K562 (cell line): ENCODE results near the gene OR4N5. TPM values are rescaled to one million over a fixed set of nuclear protein-coding genes. Genes with fewer than 3 reads are reported as not detected.

Source experiments
- BACH1 ChIP-seq: fragments of 200-800 bp; sonication (Bioruptor generic); IDR thresholded peaks from 2 replicates; pipeline ENCODE4 v1.6.1; 2016; ENCODE audit warnings: missing genetic modification characterization, missing compliant biosample characterization
- BDP1 ChIP-seq: IDR thresholded peaks from 3 replicates; pipeline ENCODE4 v1.6.1; 2011; ENCODE audit not compliant: insufficient read length, insufficient read depth
- BRCA1 ChIP-seq, 2 experiments: fragments of 450-650 bp in 1 of 2; sonication (generic) in 1 of 2; formaldehyde crosslinking in 1 of 2; IDR thresholded peaks; 2 replicates each; pipeline versions ENCODE4 v1.5.0 to v1.6.1; 2017 to 2020; ENCODE audit warnings: mild to moderate bottlenecking in 1 of 2, missing genetic modification reagents in 1 of 2
- CBFA2T3 ChIP-seq: fragments of 450-650 bp; IDR thresholded peaks from 2 replicates; pipeline ENCODE4 v1.6.1; 2017
- CBX3 ChIP-seq, 2 experiments: IDR thresholded peaks; 1 replicate in 1 of 2; 2 replicates in 1 of 2; pipeline ENCODE4 v1.6.1; 2012; ENCODE audit warnings: inconsistent platforms in 2 of 2, low read length in 2 of 2, borderline replicate concordance in 1 of 2, control low read depth in 1 of 2
- CREB3L1 ChIP-seq: fragments of 450-650 bp; IDR thresholded peaks from 2 replicates; pipeline ENCODE4 v1.6.1; 2014; ENCODE audit warnings: low read depth, mild to moderate bottlenecking, moderate library complexity, borderline replicate concordance
- ELF1 ChIP-seq: fragments of 200-800 bp; sonication (Bioruptor generic); IDR thresholded peaks from 2 replicates; pipeline ENCODE4 v1.6.1; 2016; ENCODE audit warnings: missing genetic modification characterization, missing compliant biosample characterization
- FIP1L1 ChIP-seq: fragments of 200-400 bp; formaldehyde crosslinking; IDR thresholded peaks from 2 replicates; pipeline ENCODE4 v1.6.1; 2018; ENCODE audit warnings: mild to moderate bottlenecking, low read depth, low read length; ENCODE audit not compliant: poor library complexity, severe bottlenecking
- FOXA1 ChIP-seq: fragments of 450-650 bp; IDR thresholded peaks from 2 replicates; pipeline ENCODE4 v1.6.1; 2016; ENCODE audit warnings: mild to moderate bottlenecking, borderline replicate concordance
- FUS ChIP-seq: fragments of 200-400 bp; formaldehyde crosslinking; optimal IDR thresholded peaks from 2 replicates; pipeline ENCODE3; 2017; ENCODE audit warnings: low read depth, low read length
- HIVEP1 ChIP-seq: fragments of 250-450 bp; sonication (Bioruptor Pico); IDR thresholded peaks from 2 replicates; pipeline ENCODE4 v1.4.0; 2020; ENCODE audit warnings: mild to moderate bottlenecking
- NR2F6 ChIP-seq: fragments of 450-650 bp; formaldehyde crosslinking; IDR thresholded peaks from 2 replicates; pipeline ENCODE4 v1.4.0; 2020; ENCODE audit warnings: mild to moderate bottlenecking
- TRIM28 ChIP-seq: fragments of 450-650 bp; IDR thresholded peaks from 2 replicates; pipeline ENCODE4 v1.6.1; 2017
- U2AF2 ChIP-seq: fragments of 200-400 bp; formaldehyde crosslinking; optimal IDR thresholded peaks from 2 replicates; pipeline ENCODE3; 2017; ENCODE audit warnings: low read depth, mild to moderate bottlenecking, low read length
- ZBTB26 ChIP-seq: fragments of 450-650 bp; formaldehyde crosslinking; IDR thresholded peaks from 2 replicates; pipeline ENCODE4 v1.4.0; 2022; ENCODE audit warnings: missing genetic modification characterization
- ZFP30 ChIP-seq: fragments of 250-450 bp; sonication (Bioruptor Pico); IDR thresholded peaks from 2 replicates; pipeline ENCODE4 v1.8.0; 2022; ENCODE audit warnings: moderate library complexity, mild to moderate bottlenecking, inconsistent platforms, borderline replicate concordance
- polyA plus RNA-seq, 8 experiments: library from polyadenylated mRNA; depleted of rRNA in 4 of 8; stranded (reverse) in 5 of 8; unstranded in 3 of 8; fragments of >200 nt; fragmentation: Nextera tagmentation in 2 of 8; fragmentation: Illumina TruSeq in 1 of 8; extraction: Ambion mirVana in 2 of 8; extraction: Trizol in 1 of 8; gene quantifications; 2 replicates each; pipeline versions ENCODE4 v1.2.1 to v1.2.3, GENCODE V29; 2011 to 2014; ENCODE audit warnings: inconsistent platforms in 1 of 8, missing spikeins in 1 of 8
- total RNA-seq, 7 experiments: library from RNA; depleted of rRNA in 6 of 7; stranded (reverse); fragments of >200 nt in 6 of 7; fragmentation: Illumina TruSeq in 2 of 7; extraction: Trizol in 2 of 7; gene quantifications; 2 replicates each; pipeline versions ENCODE4 v1.2.1 to v1.2.3, GENCODE V29; 2011 to 2021; ENCODE audit warnings: low replicate concordance in 1 of 7
- TF ChIP-seq, protein P1 (sequence below): sonication (generic); formaldehyde crosslinking; IDR thresholded peaks from 2 replicates; pipeline ENCODE4 v1.5.0; 2020; ENCODE audit warnings: missing genetic modification reagents
- TF ChIP-seq, protein P2 (sequence below), 2 experiments: fragments of 450-650 bp; IDR thresholded peaks; 2 replicates each; pipeline ENCODE4 v1.6.1; 2016; ENCODE audit warnings: mild to moderate bottlenecking in 2 of 2, borderline replicate concordance in 1 of 2, low read depth in 1 of 2, moderate library complexity in 1 of 2

The OR4N5 gene
- total and polyA plus RNA-seq, 9 of the 15 experiments (the other 6 are each of a cell fraction or from before 2014, with no cell fraction given) = not detected

DNA sequence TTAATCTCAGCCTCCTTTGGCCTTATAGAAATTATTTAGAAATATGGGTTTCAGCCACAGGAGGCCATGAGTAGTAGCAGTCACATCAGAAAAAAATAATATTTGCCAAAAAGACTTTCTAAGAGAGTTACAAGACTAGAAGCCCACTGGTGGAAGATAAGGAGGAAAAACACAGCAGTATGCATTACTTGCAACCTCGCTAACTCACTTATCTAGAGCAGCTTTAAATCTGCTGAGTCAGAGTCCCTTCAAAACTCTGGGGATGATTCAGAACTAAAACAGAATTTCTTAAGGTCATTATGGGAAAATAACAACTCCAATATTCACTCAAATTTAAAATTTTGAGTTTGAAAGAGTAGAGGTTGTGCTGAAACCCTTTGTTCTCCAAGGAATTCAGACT lies 21.9 kb upstream of the OR4N5 start (continued):
- TF ChIP-seq, protein P1, sequence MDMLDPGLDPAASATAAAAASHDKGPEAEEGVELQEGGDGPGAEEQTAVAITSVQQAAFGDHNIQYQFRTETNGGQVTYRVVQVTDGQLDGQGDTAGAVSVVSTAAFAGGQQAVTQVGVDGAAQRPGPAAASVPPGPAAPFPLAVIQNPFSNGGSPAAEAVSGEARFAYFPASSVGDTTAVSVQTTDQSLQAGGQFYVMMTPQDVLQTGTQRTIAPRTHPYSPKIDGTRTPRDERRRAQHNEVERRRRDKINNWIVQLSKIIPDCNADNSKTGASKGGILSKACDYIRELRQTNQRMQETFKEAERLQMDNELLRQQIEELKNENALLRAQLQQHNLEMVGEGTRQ (CRISPR knock-in tag) = no peak
- TF ChIP-seq FUS (no peak), ZBTB26 (CRISPR knock-in tag) (no peak), TRIM28 (peak; percentile 48; the same call in 1 of the 2 replicates), CREB3L1 (no peak), HIVEP1 (no peak), FOXA1 (no peak), BRCA1 (IDR thresholded peaks at IDR 0.05) (no peak), BRCA1 (CRISPR knock-in tag; IDR thresholded peaks at IDR 0.05) (no peak), FIP1L1 (no peak), NR2F6 (CRISPR knock-in tag) (no peak), CBX3 (IDR thresholded peaks at IDR 0.05; ENCODE audit: borderline replicate concordance in 1 of 2, low read length in 2 of 2) (no peak), ELF1 (no peak), CBFA2T3 (peak; percentile 54), U2AF2 (no peak), BACH1 (tag) (peak; percentile 95), BDP1 (no peak), ZFP30 (CRISPR knock-in tag) (no peak)
- TF ChIP-seq, protein P2, sequence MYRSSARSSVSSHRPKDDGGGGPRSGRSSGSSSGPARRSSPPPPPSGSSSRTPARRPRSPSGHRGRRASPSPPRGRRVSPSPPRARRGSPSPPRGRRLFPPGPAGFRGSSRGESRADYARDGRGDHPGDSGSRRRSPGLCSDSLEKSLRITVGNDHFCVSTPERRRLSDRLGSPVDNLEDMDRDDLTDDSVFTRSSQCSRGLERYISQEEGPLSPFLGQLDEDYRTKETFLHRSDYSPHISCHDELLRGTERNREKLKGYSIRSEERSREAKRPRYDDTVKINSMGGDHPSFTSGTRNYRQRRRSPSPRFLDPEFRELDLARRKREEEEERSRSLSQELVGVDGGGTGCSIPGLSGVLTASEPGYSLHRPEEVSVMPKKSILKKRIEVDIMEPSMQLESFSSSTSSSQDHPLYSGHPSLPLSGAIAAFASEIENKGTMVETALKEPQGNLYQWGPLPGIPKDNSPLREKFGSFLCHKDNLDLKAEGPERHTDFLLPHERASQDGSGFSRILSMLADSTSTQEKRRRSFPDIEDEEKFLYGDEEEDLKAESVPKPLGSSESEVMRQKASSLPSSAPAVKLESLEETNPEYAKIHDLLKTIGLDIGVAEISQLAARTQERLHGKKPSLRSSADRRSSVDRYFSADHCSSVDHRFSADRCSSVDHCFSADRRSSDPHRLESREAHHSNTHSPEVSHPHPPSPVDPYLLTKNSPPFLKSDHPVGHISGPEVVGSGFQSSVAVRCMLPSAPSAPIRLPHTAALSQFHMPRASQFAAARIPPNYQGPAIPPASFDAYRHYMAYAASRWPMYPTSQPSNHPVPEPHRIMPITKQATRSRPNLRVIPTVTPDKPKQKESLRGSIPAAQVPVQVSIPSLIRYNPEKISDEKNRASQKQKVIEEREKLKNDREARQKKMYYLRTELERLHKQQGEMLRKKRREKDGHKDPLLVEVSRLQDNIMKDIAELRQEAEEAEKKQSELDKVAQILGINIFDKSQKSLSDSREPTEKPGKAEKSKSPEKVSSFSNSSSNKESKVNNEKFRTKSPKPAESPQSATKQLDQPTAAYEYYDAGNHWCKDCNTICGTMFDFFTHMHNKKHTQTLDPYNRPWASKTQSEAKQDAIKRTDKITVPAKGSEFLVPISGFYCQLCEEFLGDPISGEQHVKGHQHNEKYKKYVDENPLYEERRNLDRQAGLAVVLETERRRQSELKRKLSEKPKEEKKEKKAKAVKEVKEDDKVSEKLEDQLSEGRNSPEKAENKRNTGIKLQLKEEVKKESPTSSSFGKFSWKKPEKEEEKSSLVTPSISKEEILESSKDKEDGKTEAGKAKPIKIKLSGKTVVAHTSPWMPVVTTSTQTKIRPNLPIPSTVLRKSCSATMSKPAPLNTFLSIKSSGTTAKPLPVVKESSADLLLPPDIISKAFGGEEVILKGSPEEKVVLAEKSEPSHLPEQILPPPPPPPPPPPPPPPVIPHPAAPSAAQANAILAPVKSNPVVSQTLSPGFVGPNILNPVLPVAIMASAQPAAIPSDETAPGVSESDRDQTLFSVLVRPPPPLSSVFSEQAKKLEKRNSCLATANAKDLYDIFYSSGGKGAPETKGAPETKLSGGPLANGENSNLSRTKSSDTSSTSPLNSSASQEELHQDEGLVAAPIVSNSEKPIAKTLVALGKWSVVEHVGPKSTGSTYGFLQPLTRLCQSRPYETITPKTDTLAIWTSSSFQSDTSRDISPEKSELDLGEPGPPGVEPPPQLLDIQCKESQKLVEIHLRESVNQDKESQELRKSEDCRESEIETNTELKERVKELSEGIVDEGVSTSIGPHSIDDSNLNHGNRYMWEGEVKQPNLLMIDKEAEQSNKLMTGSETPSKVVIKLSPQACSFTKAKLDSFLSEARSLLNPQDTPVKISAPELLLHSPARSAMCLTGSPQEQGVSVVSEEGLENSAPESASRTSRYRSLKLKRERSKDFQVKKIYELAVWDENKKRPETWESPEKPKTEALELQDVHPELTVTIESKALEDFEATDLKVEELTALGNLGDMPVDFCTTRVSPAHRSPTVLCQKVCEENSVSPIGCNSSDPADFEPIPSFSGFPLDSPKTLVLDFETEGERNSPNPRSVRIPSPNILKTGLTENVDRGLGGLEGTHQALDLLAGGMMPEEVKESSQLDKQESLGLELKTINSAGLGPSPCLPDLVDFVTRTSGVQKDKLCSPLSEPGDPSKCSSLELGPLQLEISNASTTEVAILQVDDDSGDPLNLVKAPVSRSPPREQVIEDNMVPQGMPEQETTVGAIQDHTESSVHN (IDR thresholded peaks at IDR 0.05; ENCODE audit: borderline replicate concordance in 1 of 2, low read depth in 1 of 2) = no peak
